ENCODE data around the gene CD2AP.

DNA sequence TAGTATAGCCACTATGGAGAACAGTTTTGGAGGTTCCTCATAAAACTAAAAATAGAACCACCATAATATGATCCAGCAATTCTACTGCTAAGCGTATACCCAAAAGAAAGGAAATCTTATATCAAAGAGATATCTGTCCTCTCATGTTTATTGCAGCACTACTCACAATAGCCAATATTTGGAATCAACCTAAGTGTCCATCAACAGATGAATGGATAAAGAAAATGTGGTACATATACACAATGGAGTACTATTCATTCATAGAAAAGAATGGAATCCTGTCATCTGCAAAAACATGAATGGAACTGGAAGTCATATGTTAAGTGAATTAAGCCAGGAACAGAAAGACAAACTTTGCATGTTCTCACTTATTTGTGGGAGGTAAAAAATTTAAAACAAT lies 5.7 kb upstream of the CD2AP start:
- TF ChIP-seq POLR2A (IDR thresholded peaks at IDR 0.05) (no peak), POLR2AphosphoS5 (IDR thresholded peaks at IDR 0.05) (no peak)
- TF ChIP-seq, protein P1, sequence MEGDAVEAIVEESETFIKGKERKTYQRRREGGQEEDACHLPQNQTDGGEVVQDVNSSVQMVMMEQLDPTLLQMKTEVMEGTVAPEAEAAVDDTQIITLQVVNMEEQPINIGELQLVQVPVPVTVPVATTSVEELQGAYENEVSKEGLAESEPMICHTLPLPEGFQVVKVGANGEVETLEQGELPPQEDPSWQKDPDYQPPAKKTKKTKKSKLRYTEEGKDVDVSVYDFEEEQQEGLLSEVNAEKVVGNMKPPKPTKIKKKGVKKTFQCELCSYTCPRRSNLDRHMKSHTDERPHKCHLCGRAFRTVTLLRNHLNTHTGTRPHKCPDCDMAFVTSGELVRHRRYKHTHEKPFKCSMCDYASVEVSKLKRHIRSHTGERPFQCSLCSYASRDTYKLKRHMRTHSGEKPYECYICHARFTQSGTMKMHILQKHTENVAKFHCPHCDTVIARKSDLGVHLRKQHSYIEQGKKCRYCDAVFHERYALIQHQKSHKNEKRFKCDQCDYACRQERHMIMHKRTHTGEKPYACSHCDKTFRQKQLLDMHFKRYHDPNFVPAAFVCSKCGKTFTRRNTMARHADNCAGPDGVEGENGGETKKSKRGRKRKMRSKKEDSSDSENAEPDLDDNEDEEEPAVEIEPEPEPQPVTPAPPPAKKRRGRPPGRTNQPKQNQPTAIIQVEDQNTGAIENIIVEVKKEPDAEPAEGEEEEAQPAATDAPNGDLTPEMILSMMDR (IDR thresholded peaks at IDR 0.05): no peak

All from gastroesophageal sphincter (tissue), 3 donors.